Stimulated activated CD4-positive, alpha-beta T cell treated with anti-CD3 and anti-CD28 coated beads, Interleukin-4, amount 100 ng/mL, for 4 hours (primary cell): ENCODE data around the gene DCDC2C.

Experiments
- DNase-seq, 2 experiments: peaks; one replicate each; pipeline ENCODE4 v3.0.0-alpha.2; 2020

DCDC2C gene

GRCh38 chr2:3747032-3747654, 43.8 kb downstream of the DCDC2C start:
- no peak for DNase-seq

GRCh38 chr2:3747826-3748225, 44.5 kb downstream of the DCDC2C start:
- DNase-seq, result no peak

- no peak for DNase-seq
Observed at GRCh38 chr2:3749201-3749600, 45.8 kb downstream of the DCDC2C start.

GRCh38 chr2:3751251-3751650, 47.9 kb downstream of the DCDC2C start:
- no peak for DNase-seq

GRCh38 chr2:3751806-3752205, 48.4 kb downstream of the DCDC2C start:
- DNase-seq, result no peak

- DNase-seq, result no peak
Observed at GRCh38 chr2:3752376-3752775, 49.0 kb downstream of the DCDC2C start.

- DNase-seq, result no peak
Observed at GRCh38 chr2:3753561-3753960, 50.2 kb downstream of the DCDC2C start.

- DNase-seq, result no peak
Observed at GRCh38 chr2:3754280-3754679, 50.9 kb downstream of the DCDC2C start.

GRCh38 chr2:3754795-3755194, 51.4 kb downstream of the DCDC2C start:
- no peak for DNase-seq

GRCh38 chr2:3755277-3755676, 51.9 kb downstream of the DCDC2C start:
- DNase-seq, result no peak

- DNase-seq, result no peak
Observed at GRCh38 chr2:3756306-3756705, 52.9 kb downstream of the DCDC2C start.

GRCh38 chr2:3758906-3759305, 55.5 kb downstream of the DCDC2C start:
- no peak for DNase-seq

GRCh38 chr2:3759331-3759730, 56.0 kb downstream of the DCDC2C start:
- no peak for DNase-seq

- no peak for DNase-seq
Observed at GRCh38 chr2:3759761-3760160, 56.4 kb downstream of the DCDC2C start.

- no peak for DNase-seq
Observed at GRCh38 chr2:3761272-3761671, 57.9 kb downstream of the DCDC2C start.

- no peak for DNase-seq
Observed at GRCh38 chr2:3762771-3763447, 59.5 kb downstream of the DCDC2C start.

- DNase-seq, result no peak
Observed at GRCh38 chr2:3766824-3767223, 63.4 kb downstream of the DCDC2C start.

GRCh38 chr2:3768960-3769765, 65.8 kb downstream of the DCDC2C start:
- no peak for DNase-seq

- DNase-seq, result no peak
Observed at GRCh38 chr2:3769766-3770165, 66.4 kb downstream of the DCDC2C start.

GRCh38 chr2:3770724-3771415, 67.5 kb downstream of the DCDC2C start:
- DNase-seq, result no peak

- no peak for DNase-seq
Observed at GRCh38 chr2:3771576-3771975, 68.2 kb downstream of the DCDC2C start.

GRCh38 chr2:3774336-3774735, 71.0 kb downstream of the DCDC2C start:
- no peak for DNase-seq

- no peak for DNase-seq
Observed at GRCh38 chr2:3776311-3776710, 72.9 kb downstream of the DCDC2C start.
